ENCODE measurements around the gene VWA8. TPM values are rescaled to one million over a fixed set of nuclear protein-coding genes. Genes with fewer than 3 reads are reported as not detected.
"Not testable (repeated sequence)": the region's sequence is repeated elsewhere in the genome, so short reads cannot be mapped to it uniquely, and the experiment has no call there.

The VWA8 gene
- total and polyA plus RNA-seq, 9 donors = 6.5 to 16.0 (median 9.3) TPM

- H3K27ac ChIP-seq (ENCODE audit: low read length) = no peak overlapping the region
- WGBS (ENCODE audit: insufficient coverage) = no CpG with 5 or more reads among the region's 1 CpG
- no peak for DNase-seq
- H3K36me3 ChIP-seq (ENCODE audit: control insufficient read depth, insufficient read depth, low read length) = no peaks in the 10 kb centered on the region
- H3K4me1 ChIP-seq (ENCODE audit: control insufficient read depth, insufficient read depth, low read length) = no peaks in the 10 kb centered on the region
- H3K9me3 ChIP-seq (replicated peaks; ENCODE audit: control insufficient read depth, low read depth, low read length) = no peaks in the 10 kb centered on the region
- H3K27me3 ChIP-seq (ENCODE audit: control insufficient read depth, insufficient read depth, low read length) = no peaks in the 10 kb centered on the region
- H3K4me3 ChIP-seq (ENCODE audit: low read length) = no peak overlapping the region
Measured at GRCh38 chr13:41934120-41934519, 26.8 kb downstream of the VWA8 start.

- no peaks in the 10 kb centered on the region for H3K36me3 ChIP-seq (ENCODE audit: control insufficient read depth, insufficient read depth, low read length)
- H3K9me3 ChIP-seq (replicated peaks; ENCODE audit: control insufficient read depth, low read depth, low read length) = peaks cover 5% of the 10 kb centered on the region
- DNase-seq = no peak
- no peaks in the 10 kb centered on the region for H3K4me1 ChIP-seq (ENCODE audit: control insufficient read depth, insufficient read depth, low read length)
- no peak overlapping the region for H3K27ac ChIP-seq (ENCODE audit: low read length)
- no peak overlapping the region for H3K4me3 ChIP-seq (ENCODE audit: low read length)
- no CpG with 5 or more reads among the region's 1 CpG for WGBS (ENCODE audit: insufficient coverage)
- no peaks in the 10 kb centered on the region for H3K27me3 ChIP-seq (ENCODE audit: control insufficient read depth, insufficient read depth, low read length)
Measured at GRCh38 chr13:41931337-41931736, 29.6 kb downstream of the VWA8 start.

DNA sequence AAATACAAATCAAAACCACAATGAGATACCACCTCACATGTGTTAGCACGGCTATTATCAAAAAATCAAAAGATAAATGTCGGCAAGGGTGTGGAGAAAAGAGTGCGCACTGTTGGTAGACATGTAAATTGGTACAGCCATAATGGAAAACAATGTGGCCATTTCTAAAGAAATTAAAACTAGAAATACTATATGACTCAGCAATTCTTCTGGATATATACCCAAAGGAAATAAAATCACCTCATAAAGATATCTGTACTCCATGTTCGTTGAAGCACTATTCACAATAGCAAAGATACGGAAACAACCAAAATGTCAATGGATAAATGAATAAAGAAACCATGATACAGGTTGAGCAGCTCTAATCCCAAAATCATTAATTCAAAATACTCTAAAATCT is 30.8 kb downstream of the VWA8 start:
- WGBS (ENCODE audit: insufficient coverage) = no CpG with 5 or more reads among the region's 5 CpGs
- Histone ChIP-seq H3K4me1 (ENCODE audit: control insufficient read depth, insufficient read depth, low read length) (no peaks in the 10 kb centered on the region), H3K27me3 (ENCODE audit: control insufficient read depth, insufficient read depth, low read length) (no peaks in the 10 kb centered on the region)

GRCh38 chr13:41928323-41928722 is 32.6 kb downstream of the VWA8 start:
- Histone ChIP-seq H3K4me1 (ENCODE audit: control insufficient read depth, insufficient read depth, low read length) (no peaks in the 10 kb centered on the region), H3K36me3 (ENCODE audit: control insufficient read depth, insufficient read depth, low read length) (no peaks in the 10 kb centered on the region), H3K9me3 (replicated peaks; ENCODE audit: control insufficient read depth, low read depth, low read length) (peaks cover 22% of the 10 kb centered on the region), H3K4me3 (ENCODE audit: low read length) (no peak overlapping the region), H3K27me3 (ENCODE audit: control insufficient read depth, insufficient read depth, low read length) (no peaks in the 10 kb centered on the region), H3K27ac (ENCODE audit: low read length) (no peak overlapping the region)
- DNase-seq = no peak
- WGBS (ENCODE audit: insufficient coverage) = no CpG with 5 or more reads among the region's 2 CpGs

More for the DNA sequence above, 30.8 kb downstream of the VWA8 start:
- Histone ChIP-seq H3K4me3 (ENCODE audit: low read length) (no peak overlapping the region), H3K9me3 (replicated peaks; ENCODE audit: control insufficient read depth, low read depth, low read length) (peaks cover 12% of the 10 kb centered on the region), H3K27ac (ENCODE audit: low read length) (no peak overlapping the region), H3K36me3 (ENCODE audit: control insufficient read depth, insufficient read depth, low read length) (no peaks in the 10 kb centered on the region)
- no peak for DNase-seq

- Histone ChIP-seq H3K4me1 (ENCODE audit: control insufficient read depth, insufficient read depth, low read length) (peaks cover under 1% of the 10 kb centered on the region), H3K36me3 (ENCODE audit: control insufficient read depth, insufficient read depth, low read length) (no peaks in the 10 kb centered on the region), H3K27ac (ENCODE audit: low read length) (no peak overlapping the region), H3K9me3 (replicated peaks; ENCODE audit: control insufficient read depth, low read depth, low read length) (peaks cover 23% of the 10 kb centered on the region), H3K4me3 (ENCODE audit: low read length) (no peak overlapping the region), H3K27me3 (ENCODE audit: control insufficient read depth, insufficient read depth, low read length) (no peaks in the 10 kb centered on the region)
- no peak for DNase-seq
- WGBS (ENCODE audit: insufficient coverage) = no CpG with 5 or more reads among the region's 2 CpGs
Measured at GRCh38 chr13:41925014-41925413, 35.9 kb downstream of the VWA8 start.

GRCh38 chr13:41922894-41923293 is 38.0 kb downstream of the VWA8 start:
- H3K4me3 ChIP-seq (ENCODE audit: low read length); H3K27me3 ChIP-seq (ENCODE audit: control insufficient read depth, insufficient read depth, low read length); H3K27ac ChIP-seq (ENCODE audit: low read length); DNase-seq; H3K36me3 ChIP-seq (ENCODE audit: control insufficient read depth, insufficient read depth, low read length); H3K4me1 ChIP-seq (ENCODE audit: control insufficient read depth, insufficient read depth, low read length): not testable (repeated sequence)
- H3K9me3 ChIP-seq (replicated peaks; ENCODE audit: control insufficient read depth, low read depth, low read length) = peaks cover 23% of the 10 kb centered on the region
- no CpG with 5 or more reads among the region's 4 CpGs for WGBS (ENCODE audit: insufficient coverage)

- H3K4me3 ChIP-seq (ENCODE audit: low read length) = no peak overlapping the region
- no peaks in the 10 kb centered on the region for H3K36me3 ChIP-seq (ENCODE audit: control insufficient read depth, insufficient read depth, low read length)
- H3K27me3 ChIP-seq (ENCODE audit: control insufficient read depth, insufficient read depth, low read length) = no peaks in the 10 kb centered on the region
- H3K4me1 ChIP-seq (ENCODE audit: control insufficient read depth, insufficient read depth, low read length) = peaks cover 8% of the 10 kb centered on the region
- DNase-seq = no peak
- 74% methylated on average over 5 of the region's 5 CpGs for WGBS (ENCODE audit: insufficient coverage)
- no peak overlapping the region for H3K27ac ChIP-seq (ENCODE audit: low read length)
- peaks cover 9% of the 10 kb centered on the region for H3K9me3 ChIP-seq (replicated peaks; ENCODE audit: control insufficient read depth, low read depth, low read length)
Measured at GRCh38 chr13:41919741-41920487, 41.0 kb downstream of the VWA8 start.

DNA sequence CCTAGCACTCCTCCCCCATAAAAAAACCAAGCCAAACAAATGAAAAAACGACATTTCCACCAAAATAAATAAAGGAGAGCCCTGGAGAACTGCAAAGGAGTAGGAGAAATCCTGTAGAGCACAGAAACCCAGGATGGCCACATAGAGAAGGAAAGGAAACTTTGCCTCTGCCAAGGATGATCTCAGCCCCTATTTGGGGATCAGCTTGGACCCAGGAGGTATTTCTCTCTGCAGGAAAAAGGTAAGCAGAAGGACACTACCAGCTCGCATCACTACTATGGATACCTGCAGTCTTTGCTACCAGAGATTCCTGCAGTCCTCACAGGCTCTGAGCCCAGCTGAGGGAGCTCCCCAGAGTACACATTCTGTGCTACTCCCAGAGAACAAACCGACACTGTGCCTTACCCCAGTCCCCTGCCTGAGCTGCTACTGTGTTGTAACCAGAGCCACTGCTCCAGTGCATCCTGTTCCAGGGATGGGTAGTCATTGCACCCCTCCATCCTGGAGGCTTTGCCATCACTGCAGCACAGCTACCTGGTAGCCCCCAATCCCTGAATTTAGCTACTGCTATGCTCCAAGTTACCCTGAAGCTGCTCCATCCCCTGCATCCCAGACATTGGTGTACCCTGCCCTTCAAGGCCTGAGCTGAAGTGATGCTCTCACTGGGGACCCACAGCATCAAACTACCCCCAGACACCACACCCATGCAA is 41.7 kb downstream of the VWA8 start:
- Histone ChIP-seq H3K4me1 (ENCODE audit: control insufficient read depth, insufficient read depth, low read length) (peaks cover 8% of the 10 kb centered on the region), H3K4me3 (ENCODE audit: low read length) (no peak overlapping the region), H3K27ac (ENCODE audit: low read length) (no peak overlapping the region), H3K27me3 (ENCODE audit: control insufficient read depth, insufficient read depth, low read length) (no peaks in the 10 kb centered on the region), H3K9me3 (replicated peaks; ENCODE audit: control insufficient read depth, low read depth, low read length) (peaks cover 5% of the 10 kb centered on the region), H3K36me3 (ENCODE audit: control insufficient read depth, insufficient read depth, low read length) (no peaks in the 10 kb centered on the region)
- WGBS (ENCODE audit: insufficient coverage) = 46% methylated on average over 2 of the region's 3 CpGs
- peak; percentile 49 for DNase-seq

- no CpG with 5 or more reads among the region's 1 CpG for WGBS (ENCODE audit: insufficient coverage)
- H3K27ac ChIP-seq (ENCODE audit: low read length) = no peak overlapping the region
- no peaks in the 10 kb centered on the region for H3K9me3 ChIP-seq (replicated peaks; ENCODE audit: control insufficient read depth, low read depth, low read length)
- peaks cover 8% of the 10 kb centered on the region for H3K4me1 ChIP-seq (ENCODE audit: control insufficient read depth, insufficient read depth, low read length)
- H3K4me3 ChIP-seq (ENCODE audit: low read length) = no peak overlapping the region
- no peaks in the 10 kb centered on the region for H3K36me3 ChIP-seq (ENCODE audit: control insufficient read depth, insufficient read depth, low read length)
- DNase-seq = no peak
- no peaks in the 10 kb centered on the region for H3K27me3 ChIP-seq (ENCODE audit: control insufficient read depth, insufficient read depth, low read length)
Measured at GRCh38 chr13:41917641-41918040, 43.3 kb downstream of the VWA8 start.

- Histone ChIP-seq H3K4me3 (ENCODE audit: low read length) (no peak overlapping the region), H3K4me1 (ENCODE audit: control insufficient read depth, insufficient read depth, low read length) (peaks cover 8% of the 10 kb centered on the region), H3K9me3 (replicated peaks; ENCODE audit: control insufficient read depth, low read depth, low read length) (no peaks in the 10 kb centered on the region), H3K27me3 (ENCODE audit: control insufficient read depth, insufficient read depth, low read length) (no peaks in the 10 kb centered on the region), H3K27ac (ENCODE audit: low read length) (peak overlapping the region; percentile 56), H3K36me3 (ENCODE audit: control insufficient read depth, insufficient read depth, low read length) (no peaks in the 10 kb centered on the region)
- WGBS (ENCODE audit: insufficient coverage) = 23% methylated on average over 2 of the region's 5 CpGs
- DNase-seq = peak; percentile 92
Measured at GRCh38 chr13:41916173-41916954, 44.5 kb downstream of the VWA8 start.
